Measurements from ENCODE around the gene PLCG2. TPM values are rescaled to one million over a fixed set of nuclear protein-coding genes. Genes with fewer than 3 reads are reported as not detected.

PLCG2 gene
- polyA plus RNA-seq, 3 donors = 19.5 to 47.4 (median 35.5) TPM

- H3K9ac ChIP-seq (ENCODE audit: insufficient read depth, low read length, poor library complexity, severe bottlenecking) = no peak overlapping the region
- TF ChIP-seq CTCF (IDR thresholded peaks at IDR 0.05) = no peak
- intact Hi-C loops (cut with micrococcal nuclease) = loop anchor here (5.0 to 10.0 kb wide), 3 partner anchors 98 to 506 kb away; partner anchors contain the start of gene PLCG2 (in 1 of the 2)
- peak in 1 of 3 donors; percentile 3 for DNase-seq
- Mint-ChIP-seq H3K27me3 (ENCODE audit: low read depth in 3 of 3) (no peaks in the 10 kb centered on the region), H3K36me3 (peaks cover 57 to 82% of the 10 kb centered on the region in 2 donors), H3K4me1 (peaks cover 4% of the 10 kb centered on the region), H3K9me3 (peaks cover 0 to 2% (median 0%) of the 10 kb centered on the region in 7 donors), H3K27ac (peak overlapping the region in 4 of 7 donors; percentile 47 to 74 (median 56)), H3K4me3 (no peak overlapping the region)
- no peak overlapping the region for H2AFZ ChIP-seq (ENCODE audit: insufficient read depth, low read depth, low read length, poor library complexity, severe bottlenecking)
- WGBS (ENCODE audit: insufficient coverage) = 32% methylated on average over 2 of the region's 4 CpGs
- H3K4me1 ChIP-seq (ENCODE audit: control insufficient read depth in 1 of 2, insufficient read depth in 2 of 2, low read length in 2 of 2) = peaks cover 0 to 5% of the 10 kb centered on the region in 2 donors
- peaks cover 41 to 84% of the 10 kb centered on the region in 2 donors for H3K36me3 ChIP-seq (replicated peaks in 1 of 2; ENCODE audit: control insufficient read depth in 1 of 2, insufficient read depth in 2 of 2, low read length in 2 of 2)
- no peak overlapping the region for H3K4me3 ChIP-seq (replicated peaks in 1 of 3; ENCODE audit: low read depth in 2 of 3, low read length in 3 of 3)
- H3K4me2 ChIP-seq (replicated peaks; ENCODE audit: extremely low read depth, low read length, poor library complexity, severe bottlenecking) = no peak overlapping the region
- H4K20me1 ChIP-seq (ENCODE audit: insufficient read depth, low read length) = peaks cover 61% of the 10 kb centered on the region
- H3K79me2 ChIP-seq (ENCODE audit: insufficient read depth, low read length) = peaks cover 8% of the 10 kb centered on the region
- H3K27ac ChIP-seq (ENCODE audit: low read depth in 1 of 2, low read length in 2 of 2) = no peak overlapping the region
- H3K27me3 ChIP-seq (ENCODE audit: control insufficient read depth in 2 of 2, insufficient read depth in 2 of 2, low read length in 2 of 2) = no peaks in the 10 kb centered on the region
- no peaks in the 10 kb centered on the region for H3K9me3 ChIP-seq (replicated peaks in 1 of 2; ENCODE audit: control insufficient read depth in 1 of 2, insufficient read depth in 1 of 2, low read length in 2 of 2)
These were observed 94.1 kb downstream of the PLCG2 start for GRCh38 chr16:81873206-81873605.

- H3K36me3 Mint-ChIP-seq = peaks cover 57 to 82% of the 10 kb centered on the region in 2 donors
- peaks cover 0 to 2% (median 0%) of the 10 kb centered on the region in 7 donors for H3K9me3 Mint-ChIP-seq
- peak; percentile 49 to 66 (median 53) for DNase-seq
- Histone ChIP-seq H3K9ac (ENCODE audit: insufficient read depth, low read length, poor library complexity, severe bottlenecking) (no peak overlapping the region), H2AFZ (ENCODE audit: insufficient read depth, low read depth, low read length, poor library complexity, severe bottlenecking) (no peak overlapping the region), H3K4me1 (ENCODE audit: control insufficient read depth in 1 of 2, insufficient read depth in 2 of 2, low read length in 2 of 2) (peaks cover 0 to 5% of the 10 kb centered on the region in 2 donors), H3K79me2 (ENCODE audit: insufficient read depth, low read length) (peaks cover 8% of the 10 kb centered on the region), H3K36me3 (replicated peaks in 1 of 2; ENCODE audit: control insufficient read depth in 1 of 2, insufficient read depth in 2 of 2, low read length in 2 of 2) (peaks cover 38 to 84% of the 10 kb centered on the region in 2 donors), H3K4me3 (replicated peaks in 1 of 3; ENCODE audit: low read depth in 2 of 3, low read length in 3 of 3) (no peak overlapping the region), H3K9me3 (replicated peaks in 1 of 2; ENCODE audit: control insufficient read depth in 1 of 2, insufficient read depth in 1 of 2, low read length in 2 of 2) (no peaks in the 10 kb centered on the region), H4K20me1 (ENCODE audit: insufficient read depth, low read length) (peaks cover 57% of the 10 kb centered on the region), H3K4me2 (replicated peaks; ENCODE audit: extremely low read depth, low read length, poor library complexity, severe bottlenecking) (no peak overlapping the region), H3K27me3 (ENCODE audit: control insufficient read depth in 2 of 2, insufficient read depth in 2 of 2, low read length in 2 of 2) (no peaks in the 10 kb centered on the region), H3K27ac (ENCODE audit: low read depth in 1 of 2, low read length in 2 of 2) (peak overlapping the region in 1 of 2 donors; percentile 16)
- TF ChIP-seq CTCF (IDR thresholded peaks at IDR 0.05) = peak; percentile 96
- 0% methylated on average over 1 of the region's 6 CpGs for WGBS (ENCODE audit: insufficient coverage)
- H3K27me3 Mint-ChIP-seq (ENCODE audit: low read depth in 3 of 3) = no peaks in the 10 kb centered on the region
- peaks cover 4% of the 10 kb centered on the region for H3K4me1 Mint-ChIP-seq
- H3K27ac Mint-ChIP-seq = peak overlapping the region in 4 of 7 donors; percentile 15 to 82 (median 54)
- intact Hi-C loops (cut with micrococcal nuclease) = loop anchor here (5.0 to 10.0 kb wide), 3 partner anchors 99 to 507 kb away; partner anchors contain the start of gene PLCG2 (in 1 of the 2)
- H3K4me3 Mint-ChIP-seq = no peak overlapping the region
These were observed 95.0 kb downstream of the PLCG2 start for GRCh38 chr16:81873843-81874752.

Data from CD14-positive monocyte (primary cell).